CD8-positive, alpha-beta memory T cell (primary cell): Measurements from ENCODE around the gene MPHOSPH10. TPM values are rescaled to one million over a fixed set of nuclear protein-coding genes. Genes with fewer than 3 reads are reported as not detected.
"Not testable (repeated sequence)": the region's sequence is repeated elsewhere in the genome, so short reads cannot be mapped to it uniquely, and the experiment has no call there.

Experiments used
- CTCF ChIA-PET: fragments of 350-600 bp; sonication (Branson Sonifier 250); formaldehyde crosslinking; loops from one replicate; lab custom pipeline; 2021; ENCODE audit warnings: antibody characterized with exemption; lab: Charles Lee
- POLR2A ChIA-PET: fragments of 350-600 bp; sonication (Branson Sonifier 250); formaldehyde crosslinking; loops from one replicate; lab custom pipeline; 2021; ENCODE audit warnings: antibody characterized with exemption; lab: Charles Lee
- DNase-seq, 5 donors: peaks; one replicate each; pipeline versions ENCODE4 v3.0.0 to v3.0.0-alpha.2; 2020 to 2022; ENCODE audit warnings: mixed read lengths in 1 of 5
- H3K27ac ChIP-seq: one replicate; pipeline ENCODE4 v1.7.0; 2013; ENCODE audit warnings: low read depth, mild to moderate bottlenecking, low read length, moderate library complexity
- H3K27me3 ChIP-seq: 2 replicates; pipeline ENCODE4 v1.7.0; 2013; ENCODE audit warnings: low read length, mild to moderate bottlenecking; ENCODE audit not compliant: insufficient read depth, poor library complexity, severe bottlenecking
- H3K36me3 ChIP-seq: 2 replicates; pipeline ENCODE4 v1.7.0; 2013; ENCODE audit warnings: mild to moderate bottlenecking, low read length, moderate library complexity; ENCODE audit not compliant: insufficient read depth
- H3K4me1 ChIP-seq: 2 replicates; pipeline ENCODE4 v1.7.0; 2013; ENCODE audit warnings: mild to moderate bottlenecking, low read length, moderate library complexity; ENCODE audit not compliant: insufficient read depth
- H3K4me3 ChIP-seq: 2 replicates; pipeline ENCODE4 v1.7.0; 2013; ENCODE audit warnings: mild to moderate bottlenecking, low read length
- H3K9me3 ChIP-seq: 2 replicates; pipeline ENCODE4 v1.7.0; 2013; ENCODE audit warnings: mild to moderate bottlenecking, low read length
- H3K27ac Mint-ChIP-seq, 8 donors: one replicate each; pipeline ENCODE4 v1.8.0; 2020 to 2021; ENCODE audit warnings: mixed read lengths in 8 of 8, mild to moderate bottlenecking in 6 of 8, inconsistent platforms in 3 of 8, moderate library complexity in 3 of 8
- H3K27me3 Mint-ChIP-seq, 2 donors: one replicate each; pipeline ENCODE4 v1.8.0; 2020 to 2021; ENCODE audit warnings: mixed read lengths in 2 of 2, mild to moderate bottlenecking in 1 of 2, moderate library complexity in 1 of 2
- H3K36me3 Mint-ChIP-seq, 3 donors: one replicate each; pipeline ENCODE4 v1.8.0; 2020 to 2021; ENCODE audit warnings: mixed read lengths in 3 of 3, inconsistent platforms in 1 of 3, mild to moderate bottlenecking in 1 of 3
- H3K4me1 Mint-ChIP-seq, 3 donors: one replicate each; pipeline ENCODE4 v1.8.0; 2020 to 2021; ENCODE audit warnings: mixed read lengths in 3 of 3, inconsistent platforms in 1 of 3, mild to moderate bottlenecking in 1 of 3
- H3K4me3 Mint-ChIP-seq, 7 donors: one replicate each; pipeline ENCODE4 v1.8.0; 2020 to 2021; ENCODE audit warnings: mixed read lengths in 7 of 7, mild to moderate bottlenecking in 6 of 7, moderate library complexity in 4 of 7, inconsistent platforms in 2 of 7
- H3K9me3 Mint-ChIP-seq, 5 donors: one replicate each; pipeline ENCODE4 v1.8.0; 2020 to 2022; ENCODE audit warnings: mixed read lengths in 5 of 5, mild to moderate bottlenecking in 3 of 5, moderate library complexity in 2 of 5, inconsistent platforms in 1 of 5
- polyA plus RNA-seq: library from polyadenylated mRNA; unstranded; fragments of 300-500 nt; fragmentation: Illumina TruSeq; gene quantifications from one replicate; pipeline ENCODE4 v1.2.3, GENCODE V29; 2021
- total RNA-seq, 2 experiments: library from RNA; stranded (reverse); gene quantifications; one replicate each; pipeline ENCODE4 v1.2.3, GENCODE V29; 2021

Gene MPHOSPH10
- total and polyA plus RNA-seq, 3 experiments from 2014 or later, result 30.6 to 65.4 (median 57.8) TPM

- no peaks in the 10 kb centered on the region for H3K36me3 ChIP-seq
- peak overlapping the region in 1 of 7 donors; percentile 35 for H3K4me3 Mint-ChIP-seq
These were observed 3.5 kb upstream of the MPHOSPH10 start for GRCh38 chr2:71126957-71127356.

DNA sequence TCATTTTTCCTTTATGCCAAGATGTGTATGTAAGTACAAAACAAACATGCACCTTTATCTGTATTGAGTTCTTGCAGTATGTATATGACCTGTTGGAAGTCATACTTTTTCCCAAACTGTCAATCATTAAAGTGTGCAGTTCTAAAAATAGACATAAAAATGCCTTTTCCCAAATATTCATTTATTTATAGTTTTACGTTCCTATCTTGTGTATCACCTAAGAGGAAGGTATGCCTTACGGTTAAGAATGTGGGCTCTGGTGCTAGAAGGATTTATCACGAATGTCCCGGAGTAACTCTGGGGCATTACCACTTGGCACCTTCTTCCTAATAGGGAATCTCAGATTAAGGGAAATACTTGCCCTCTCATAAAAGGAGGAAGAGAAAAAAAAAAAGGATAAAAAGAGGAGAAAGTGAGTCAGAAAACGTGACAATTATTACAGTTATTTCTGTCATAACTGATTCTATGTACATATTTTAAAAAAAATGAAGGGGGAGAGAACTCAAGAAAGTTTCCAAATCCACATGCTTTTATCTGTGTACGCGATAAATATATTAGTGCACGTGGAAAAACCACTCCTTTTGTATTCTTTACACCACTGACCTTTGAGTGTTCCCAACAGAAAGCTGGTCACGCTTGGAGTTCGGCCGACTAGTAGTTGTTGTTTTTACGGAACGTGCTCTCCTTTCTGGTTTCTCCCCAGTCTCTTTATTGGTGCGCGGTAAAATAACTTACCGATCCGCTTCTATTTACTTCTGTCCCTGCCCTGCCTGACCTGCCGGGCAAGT, 1.1 kb upstream of the MPHOSPH10 start:
- POLR2A ChIA-PET, result interaction anchor here (0.7 to 2.3 kb wide), 4 partner anchors 57 to 203 kb away, joined by 4 to 11 read pairs (median 8); partner anchors contain the start of genes NAGK, PAIP2B and ZNF638

More at GRCh38 chr2:71126957-71127356, 3.5 kb upstream of the MPHOSPH10 start:
- no peaks in the 10 kb centered on the region for H3K27me3 Mint-ChIP-seq
- POLR2A ChIA-PET, result no interaction called here
- no peak overlapping the region for H3K27ac ChIP-seq
- H3K36me3 Mint-ChIP-seq, result peaks cover 0 to 24% (median 6%) of the 10 kb centered on the region in 3 donors
- H3K27me3 ChIP-seq, result no peaks in the 10 kb centered on the region
- no peak for DNase-seq
- CTCF ChIA-PET, result no interaction called here
- H3K4me1 Mint-ChIP-seq, result peaks cover 23 to 29% (median 29%) of the 10 kb centered on the region in 3 donors
- H3K4me1 ChIP-seq, result peaks cover 20% of the 10 kb centered on the region
- H3K4me3 ChIP-seq, result no peak overlapping the region
- no peaks in the 10 kb centered on the region for H3K9me3 Mint-ChIP-seq
- H3K9me3 ChIP-seq, result no peaks in the 10 kb centered on the region
- H3K27ac Mint-ChIP-seq, result peak overlapping the region in 1 of 8 donors; percentile 38

DNA sequence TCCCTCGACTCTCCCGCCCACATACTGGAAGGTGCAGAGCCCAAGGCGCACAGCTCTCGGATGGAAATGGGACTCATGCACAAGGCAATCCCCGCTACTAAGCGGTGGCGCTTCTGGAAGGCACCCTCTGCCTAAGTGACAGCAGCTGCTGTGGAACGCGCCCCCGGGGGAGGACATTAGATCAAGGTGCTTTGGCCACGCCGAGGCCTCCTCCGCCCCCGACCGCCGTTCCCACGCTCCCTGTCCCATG, 607 bp upstream of the MPHOSPH10 start:
- ChIA-PET CTCF (interaction anchor here (1.6 to 1.7 kb wide), 2 partner anchors 29 to 106 kb away, joined by 3 to 4 read pairs; no protein-coding TSS in a partner anchor), POLR2A (interaction anchor here (0.7 to 2.3 kb wide), 4 partner anchors 58 to 202 kb away, joined by 4 to 11 read pairs (median 8); partner anchors contain the start of genes NAGK, PAIP2B and ZNF638)
- Mint-ChIP-seq H3K4me1 (peaks cover 20 to 29% (median 29%) of the 10 kb centered on the region in 3 donors), H3K4me3 (no peak overlapping the region), H3K36me3 (peaks cover 0 to 21% (median 3%) of the 10 kb centered on the region in 3 donors), H3K9me3 (no peaks in the 10 kb centered on the region), H3K27ac (peak overlapping the region in 1 of 8 donors; percentile 99), H3K27me3 (no peaks in the 10 kb centered on the region)
- Histone ChIP-seq H3K9me3 (no peaks in the 10 kb centered on the region), H3K27ac (peak overlapping the region; percentile 92), H3K36me3 (peaks cover 4% of the 10 kb centered on the region), H3K27me3 (no peaks in the 10 kb centered on the region), H3K4me1 (peaks cover 25% of the 10 kb centered on the region), H3K4me3 (peak overlapping the region; percentile 99)
- DNase-seq, result no peak

More for the DNA sequence above, 1.1 kb upstream of the MPHOSPH10 start:
- Mint-ChIP-seq H3K9me3 (no peaks in the 10 kb centered on the region), H3K27ac (peak overlapping the region in 1 of 8 donors; percentile 99), H3K36me3 (peaks cover 0 to 17% (median 2%) of the 10 kb centered on the region in 3 donors), H3K4me3 (no peak overlapping the region), H3K27me3 (no peaks in the 10 kb centered on the region), H3K4me1 (peaks cover 20 to 29% (median 29%) of the 10 kb centered on the region in 3 donors)
- Histone ChIP-seq H3K4me1 (peaks cover 25% of the 10 kb centered on the region), H3K27ac (peak overlapping the region; percentile 92), H3K27me3 (no peaks in the 10 kb centered on the region), H3K4me3 (peak overlapping the region; percentile 99), H3K36me3 (peaks cover 4% of the 10 kb centered on the region), H3K9me3 (no peaks in the 10 kb centered on the region)
- CTCF ChIA-PET, result interaction anchor here (1.6 to 1.7 kb wide), 2 partner anchors 29 to 106 kb away, joined by 3 to 4 read pairs; no protein-coding TSS in a partner anchor
- DNase-seq, result no peak

DNA sequence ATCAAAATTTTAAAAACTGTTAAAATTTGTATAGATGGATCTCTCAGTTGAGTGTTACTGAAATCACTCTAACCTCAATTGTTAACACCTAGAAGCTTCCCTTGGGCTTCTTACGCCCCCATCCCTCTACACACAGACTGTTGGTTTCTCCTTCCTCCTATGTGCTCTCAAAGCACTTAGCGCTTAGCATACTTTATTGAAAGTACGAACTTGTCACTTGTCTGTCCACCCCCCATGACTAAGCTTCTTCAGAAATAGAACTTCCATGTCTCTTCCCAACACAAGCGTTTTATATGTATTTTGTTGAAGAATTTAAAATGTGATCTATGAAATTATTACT, 441 bp downstream of the MPHOSPH10 start:
- no peaks in the 10 kb centered on the region for H3K9me3 ChIP-seq
- peaks cover 18 to 25% (median 23%) of the 10 kb centered on the region in 3 donors for H3K4me1 Mint-ChIP-seq
- POLR2A ChIA-PET, result interaction anchor here (0.6 to 2.3 kb wide), 7 partner anchors 13 to 201 kb away, joined by 3 to 21 read pairs (median 7); partner anchors contain the start of genes NAGK, PAIP2B and ZNF638
- no peak overlapping the region for H3K4me3 Mint-ChIP-seq
- CTCF ChIA-PET, result interaction anchor here (1.0 to 1.3 kb wide), 5 partner anchors 25 to 200 kb away, joined by 3 to 6 read pairs (median 4); partner anchors contain the start of genes NAGK and ZNF638
- H3K27ac ChIP-seq, result peak overlapping the region; percentile 92
- peaks cover 25% of the 10 kb centered on the region for H3K4me1 ChIP-seq
- no peaks in the 10 kb centered on the region for H3K27me3 Mint-ChIP-seq
- peaks cover 0 to 24% (median 7%) of the 10 kb centered on the region in 3 donors for H3K36me3 Mint-ChIP-seq
- H3K36me3 ChIP-seq, result peaks cover 6% of the 10 kb centered on the region
- H3K27me3 ChIP-seq, result no peaks in the 10 kb centered on the region
- H3K4me3 ChIP-seq, result peak overlapping the region; percentile 99
- H3K9me3 Mint-ChIP-seq, result no peaks in the 10 kb centered on the region
- H3K27ac Mint-ChIP-seq, result no peak overlapping the region
- no peak for DNase-seq

DNA sequence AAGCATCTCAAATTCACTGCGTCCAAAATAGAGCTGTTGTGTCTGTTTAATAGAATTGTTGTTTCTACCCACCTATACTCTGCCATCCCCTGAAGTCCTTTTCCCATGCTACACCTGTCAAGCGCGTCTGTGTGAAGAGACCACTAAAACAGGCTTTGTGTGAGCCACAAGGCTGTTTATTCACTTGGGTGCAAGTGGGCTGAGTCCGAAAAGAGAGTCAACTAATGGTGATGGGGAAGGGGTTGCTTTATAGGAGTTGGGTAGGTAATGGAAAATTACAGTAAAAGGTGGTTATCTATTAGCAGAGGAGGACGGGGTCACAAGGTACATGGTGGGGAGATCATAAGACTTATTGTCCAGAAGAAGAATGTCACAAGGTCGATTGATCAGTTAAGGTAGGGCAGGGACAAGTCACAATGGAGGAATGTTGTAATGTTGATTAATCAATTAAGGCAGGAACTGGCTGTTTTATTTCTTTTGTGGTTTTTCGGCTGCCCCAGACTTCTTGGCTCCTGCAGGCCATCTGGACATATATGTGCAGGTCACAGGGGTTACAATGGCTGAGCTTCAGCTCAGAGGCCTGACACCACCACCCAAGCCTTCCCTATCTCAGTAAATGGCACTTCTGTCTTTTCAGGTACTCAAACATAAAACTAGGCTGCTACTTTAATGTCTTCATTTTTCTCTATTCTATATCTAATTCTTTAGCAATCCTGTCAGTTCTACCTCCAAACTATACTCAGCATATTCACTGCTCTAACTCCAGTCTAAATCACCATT, 1.1 kb downstream of the MPHOSPH10 start:
- POLR2A ChIA-PET, result interaction anchor here (0.7 to 2.3 kb wide), 6 partner anchors 31 to 200 kb away, joined by 3 to 21 read pairs (median 8); partner anchors contain the start of genes NAGK, PAIP2B and ZNF638
- H3K27me3 ChIP-seq, H3K4me3 Mint-ChIP-seq, H3K9me3 ChIP-seq, DNase-seq, H3K27ac Mint-ChIP-seq, H3K9me3 Mint-ChIP-seq, H3K27me3 Mint-ChIP-seq: not testable (repeated sequence)
- H3K4me1 Mint-ChIP-seq, result peaks cover 18 to 25% (median 22%) of the 10 kb centered on the region in 3 donors
- CTCF ChIA-PET, result interaction anchor here (1.0 to 1.3 kb wide), 5 partner anchors 24 to 200 kb away, joined by 3 to 6 read pairs (median 4); partner anchors contain the start of genes NAGK and ZNF638
- Histone ChIP-seq H3K4me1 (peaks cover 25% of the 10 kb centered on the region), H3K27ac (peak overlapping the region; percentile 92), H3K36me3 (peaks cover 13% of the 10 kb centered on the region), H3K4me3 (peak overlapping the region; percentile 99)
- peaks cover 0 to 29% (median 7%) of the 10 kb centered on the region in 3 donors for H3K36me3 Mint-ChIP-seq

DNA sequence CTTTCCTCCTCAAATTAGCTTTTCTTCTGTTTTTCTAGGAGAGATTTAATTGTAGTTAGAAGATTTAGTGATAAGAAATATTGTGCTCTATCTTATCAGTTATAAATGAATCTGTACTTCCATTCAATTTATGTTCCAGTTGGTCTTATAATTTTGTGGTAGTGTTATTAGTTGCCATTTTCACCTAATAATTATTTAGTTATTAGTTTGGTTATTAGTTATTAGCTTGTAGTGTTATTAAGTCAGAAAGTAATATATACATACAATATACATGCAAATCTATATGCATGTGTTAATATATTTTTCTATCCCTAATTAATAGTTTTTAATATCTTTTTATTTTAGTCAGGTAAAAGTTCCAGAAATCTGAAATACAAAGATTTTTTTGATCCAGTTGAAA, 3.2 kb downstream of the MPHOSPH10 start:
- DNase-seq, result no peak
- H3K9me3 ChIP-seq, result no peaks in the 10 kb centered on the region
- H3K9me3 Mint-ChIP-seq, result no peaks in the 10 kb centered on the region
- ChIA-PET CTCF (interaction anchor here (0.7 kb wide), 1 partner anchor 66 kb away, joined by 3 read pairs; the partner anchor contains the start of gene NAGK), POLR2A (no interaction called here)
- peaks cover 9 to 16% (median 14%) of the 10 kb centered on the region in 3 donors for H3K4me1 Mint-ChIP-seq
- no peak overlapping the region for H3K4me3 ChIP-seq
- peaks cover 0 to 46% (median 12%) of the 10 kb centered on the region in 3 donors for H3K36me3 Mint-ChIP-seq
- H3K27me3 ChIP-seq, result no peaks in the 10 kb centered on the region
- no peak overlapping the region for H3K27ac ChIP-seq
- H3K27ac Mint-ChIP-seq, result no peak overlapping the region
- H3K36me3 ChIP-seq, result peaks cover 14% of the 10 kb centered on the region
- H3K27me3 Mint-ChIP-seq, result no peaks in the 10 kb centered on the region
- peaks cover 25% of the 10 kb centered on the region for H3K4me1 ChIP-seq
- H3K4me3 Mint-ChIP-seq, result no peak overlapping the region

DNA sequence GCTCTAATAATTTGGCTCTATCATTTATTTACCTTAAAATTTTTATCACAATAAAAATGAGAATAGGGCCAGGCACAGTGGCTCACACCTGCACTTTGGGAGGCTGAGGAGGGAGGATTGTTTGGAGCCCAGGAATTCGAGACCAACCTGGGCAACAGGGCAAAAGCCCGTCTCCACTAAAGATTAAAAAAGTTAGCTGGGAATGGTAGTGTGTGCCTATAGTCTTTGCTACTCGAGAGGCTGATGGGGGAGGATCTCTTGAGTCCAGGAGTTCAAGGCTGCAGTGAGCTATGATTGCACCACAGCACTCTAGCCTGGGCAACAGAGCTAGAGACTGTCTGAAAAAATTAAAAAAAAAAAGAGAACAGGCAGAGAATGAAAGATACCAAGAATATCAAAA, 5.7 kb downstream of the MPHOSPH10 start:
- Mint-ChIP-seq H3K27me3 (no peaks in the 10 kb centered on the region), H3K4me1 (peaks cover 0 to 5% (median 0%) of the 10 kb centered on the region in 3 donors), H3K4me3 (no peak overlapping the region), H3K9me3 (no peaks in the 10 kb centered on the region), H3K36me3 (peaks cover 0 to 61% (median 16%) of the 10 kb centered on the region in 3 donors), H3K27ac (no peak overlapping the region)
- DNase-seq, result no peak
- Histone ChIP-seq H3K27me3 (no peaks in the 10 kb centered on the region), H3K27ac (no peak overlapping the region), H3K36me3 (peaks cover 33% of the 10 kb centered on the region), H3K4me1 (peaks cover 13% of the 10 kb centered on the region), H3K9me3 (no peaks in the 10 kb centered on the region), H3K4me3 (no peak overlapping the region)
- POLR2A ChIA-PET, result no interaction called here
- CTCF ChIA-PET, result no interaction called here
